ENCODE measurements around the gene BAHCC1.

- no peak for TF ChIP-seq CTCF (IDR thresholded peaks at IDR 0.05)
- TF ChIP-seq EZH2phosphoT487 (IDR thresholded peaks at IDR 0.05): no peak
- TF ChIP-seq EZH2 (IDR thresholded peaks at IDR 0.05): no peak
Observed at GRCh38 chr17:81420769-81421462, 25.7 kb downstream of the BAHCC1 start.

Measured in neural progenitor cell (in vitro differentiated cells).